ENCODE measurements around the gene CLEC16A. TPM values are rescaled to one million over a fixed set of nuclear protein-coding genes. Genes with fewer than 3 reads are reported as not detected.

Gene CLEC16A
- total RNA-seq, 4 donors from 2014 or later: 7.6 to 65.6 (median 28.0) TPM

DNA sequence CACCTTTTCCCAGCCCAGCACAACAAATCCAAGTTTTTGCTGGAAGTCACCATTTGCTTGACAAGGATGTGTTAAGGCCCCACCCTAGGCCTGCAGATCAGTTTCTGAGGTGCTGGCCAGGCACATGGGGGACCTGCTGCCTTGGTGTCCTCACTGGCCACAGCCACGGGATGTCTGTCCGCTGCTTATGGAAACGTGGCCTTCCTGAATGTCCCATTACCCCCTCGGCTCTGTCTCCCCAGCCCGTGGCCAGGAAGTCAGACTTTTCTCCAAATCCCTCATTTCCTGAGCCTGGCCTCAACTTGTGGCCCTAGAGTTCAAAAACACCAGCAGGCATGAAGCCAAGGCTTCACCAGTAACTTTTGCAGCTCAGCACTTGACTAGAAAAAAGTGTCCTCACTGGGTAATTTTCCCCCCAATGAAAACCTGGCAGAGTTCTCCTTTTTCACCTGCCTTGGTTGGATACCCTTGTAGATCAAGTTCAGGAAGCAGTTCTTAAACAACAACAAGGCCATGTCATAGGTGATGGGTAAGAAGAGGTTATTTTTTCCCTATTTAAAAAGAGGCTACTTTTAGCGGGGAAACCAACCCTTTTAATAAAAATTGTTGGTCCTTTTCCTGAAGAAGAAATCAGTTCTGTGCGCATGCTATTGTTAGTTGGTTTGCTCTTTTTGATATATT, 230.9 kb downstream of the CLEC16A start:
- no peaks in the 10 kb centered on the region for H3K27me3 ChIP-seq
- TF ChIP-seq POLR2A (IDR thresholded peaks at IDR 0.05): no peak
- TF ChIP-seq, protein P1, sequence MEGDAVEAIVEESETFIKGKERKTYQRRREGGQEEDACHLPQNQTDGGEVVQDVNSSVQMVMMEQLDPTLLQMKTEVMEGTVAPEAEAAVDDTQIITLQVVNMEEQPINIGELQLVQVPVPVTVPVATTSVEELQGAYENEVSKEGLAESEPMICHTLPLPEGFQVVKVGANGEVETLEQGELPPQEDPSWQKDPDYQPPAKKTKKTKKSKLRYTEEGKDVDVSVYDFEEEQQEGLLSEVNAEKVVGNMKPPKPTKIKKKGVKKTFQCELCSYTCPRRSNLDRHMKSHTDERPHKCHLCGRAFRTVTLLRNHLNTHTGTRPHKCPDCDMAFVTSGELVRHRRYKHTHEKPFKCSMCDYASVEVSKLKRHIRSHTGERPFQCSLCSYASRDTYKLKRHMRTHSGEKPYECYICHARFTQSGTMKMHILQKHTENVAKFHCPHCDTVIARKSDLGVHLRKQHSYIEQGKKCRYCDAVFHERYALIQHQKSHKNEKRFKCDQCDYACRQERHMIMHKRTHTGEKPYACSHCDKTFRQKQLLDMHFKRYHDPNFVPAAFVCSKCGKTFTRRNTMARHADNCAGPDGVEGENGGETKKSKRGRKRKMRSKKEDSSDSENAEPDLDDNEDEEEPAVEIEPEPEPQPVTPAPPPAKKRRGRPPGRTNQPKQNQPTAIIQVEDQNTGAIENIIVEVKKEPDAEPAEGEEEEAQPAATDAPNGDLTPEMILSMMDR (IDR thresholded peaks at IDR 0.05): no peak
- H3K9me3 ChIP-seq: no peaks in the 10 kb centered on the region
- no peaks in the 10 kb centered on the region for H3K36me3 ChIP-seq
- H3K4me3 ChIP-seq: no peak overlapping the region
- no peaks in the 10 kb centered on the region for H3K4me1 ChIP-seq
- H3K27ac ChIP-seq: no peak overlapping the region
- intact Hi-C loops (cut with DNase I; ENCODE audit: low total_unique reads): no loop called here
- no peak for DNase-seq

DNA sequence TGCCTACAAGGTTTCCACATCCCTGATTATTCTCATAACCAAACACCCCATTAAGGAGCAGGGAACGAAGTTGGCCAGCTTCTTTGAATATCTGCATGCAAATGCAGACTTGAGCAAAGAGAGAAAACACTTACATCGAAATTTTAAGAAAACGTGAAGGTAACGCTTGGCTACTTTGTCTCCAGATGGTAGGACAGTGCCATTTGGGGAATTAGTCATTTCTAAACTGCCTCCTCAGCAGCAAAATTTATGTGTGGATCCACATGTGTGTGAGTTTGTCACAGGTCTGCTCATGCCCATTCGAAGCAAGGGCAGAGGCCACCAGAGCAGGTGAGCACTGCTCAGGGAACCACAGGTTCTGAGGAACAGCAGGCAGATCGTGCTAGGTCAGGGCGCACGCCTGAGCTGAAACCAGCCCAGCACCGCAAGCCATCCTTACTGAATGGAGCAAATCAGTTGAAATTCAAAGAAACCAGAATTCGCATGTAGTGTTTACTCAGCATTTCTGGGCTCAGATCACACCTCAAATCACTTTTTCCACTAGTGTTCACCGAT, 231.5 kb downstream of the CLEC16A start:
- H3K4me1 ChIP-seq: no peaks in the 10 kb centered on the region
- no peaks in the 10 kb centered on the region for H3K9me3 ChIP-seq
- H3K27me3 ChIP-seq: no peaks in the 10 kb centered on the region
- TF ChIP-seq, protein P1 (IDR thresholded peaks at IDR 0.05): no peak
- no peaks in the 10 kb centered on the region for H3K36me3 ChIP-seq
- intact Hi-C loops (cut with DNase I; ENCODE audit: low total_unique reads): no loop called here
- no peak overlapping the region for H3K4me3 ChIP-seq
- H3K27ac ChIP-seq: no peak overlapping the region
- no peak for DNase-seq

DNA sequence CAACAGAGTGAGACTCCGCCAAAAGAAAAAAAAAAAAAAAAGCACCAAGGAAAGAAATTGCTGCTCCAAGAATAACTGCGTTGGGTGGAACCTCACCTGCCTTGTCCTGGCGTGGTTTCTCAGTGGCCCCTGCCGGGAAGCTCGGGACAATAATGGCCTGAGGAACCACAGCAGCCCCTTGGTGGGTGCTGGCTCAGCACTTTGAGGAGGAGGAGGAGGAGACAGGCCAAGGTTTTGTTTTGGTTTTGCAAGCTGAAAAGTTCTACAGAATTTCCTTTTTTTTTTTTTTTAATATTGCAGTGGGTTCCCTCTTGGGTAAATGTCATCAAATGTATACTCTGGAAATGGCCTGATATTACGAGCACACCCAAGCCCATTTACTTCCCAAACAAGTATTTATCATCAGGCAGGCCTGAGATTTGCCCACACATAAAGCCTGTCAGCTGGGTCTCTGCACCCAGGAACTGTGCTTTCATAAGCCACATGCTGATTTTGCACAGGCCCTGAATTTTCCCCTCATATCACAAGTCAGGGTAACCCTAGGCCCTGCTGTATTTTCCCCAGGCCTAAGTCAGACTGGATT, 233.3 kb downstream of the CLEC16A start:
- no peaks in the 10 kb centered on the region for H3K9me3 ChIP-seq
- no peak overlapping the region for H3K4me3 ChIP-seq
- DNase-seq: no peak
- no peak overlapping the region for H3K27ac ChIP-seq
- TF ChIP-seq, protein P1 (IDR thresholded peaks at IDR 0.05): no peak
- no peak for TF ChIP-seq POLR2A (IDR thresholded peaks at IDR 0.05)
- intact Hi-C loops (cut with DNase I; ENCODE audit: low total_unique reads): no loop called here
- H3K36me3 ChIP-seq: no peaks in the 10 kb centered on the region
- no peaks in the 10 kb centered on the region for H3K4me1 ChIP-seq
- H3K27me3 ChIP-seq: no peaks in the 10 kb centered on the region

DNA sequence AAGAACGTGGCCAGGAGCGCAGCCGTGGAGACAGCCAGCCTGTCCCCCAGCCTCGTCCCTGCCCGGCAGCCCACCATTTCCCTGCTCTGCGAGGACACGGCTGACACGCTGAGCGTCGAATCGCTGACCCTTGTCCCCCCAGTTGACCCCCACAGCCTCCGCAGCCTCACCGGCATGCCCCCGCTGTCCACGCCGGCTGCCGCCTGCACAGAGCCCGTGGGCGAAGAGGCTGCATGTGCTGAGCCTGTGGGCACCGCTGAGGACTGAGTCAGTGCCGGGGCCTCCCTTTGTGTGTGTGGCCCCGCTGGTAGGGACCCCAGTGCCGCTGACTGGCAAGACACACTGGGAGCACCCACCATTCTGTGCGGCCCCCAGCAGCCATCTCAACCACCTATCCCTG, 234.1 kb downstream of the CLEC16A start:
- H3K4me3 ChIP-seq: no peak overlapping the region
- no peaks in the 10 kb centered on the region for H3K4me1 ChIP-seq
- intact Hi-C loops (cut with DNase I; ENCODE audit: low total_unique reads): no loop called here
- H3K9me3 ChIP-seq: no peaks in the 10 kb centered on the region
- no peak for TF ChIP-seq POLR2A (IDR thresholded peaks at IDR 0.05)
- TF ChIP-seq, protein P1 (IDR thresholded peaks at IDR 0.05): no peak
- H3K27me3 ChIP-seq: no peaks in the 10 kb centered on the region
- no peak for DNase-seq
- H3K27ac ChIP-seq: no peak overlapping the region
- no peaks in the 10 kb centered on the region for H3K36me3 ChIP-seq

DNA sequence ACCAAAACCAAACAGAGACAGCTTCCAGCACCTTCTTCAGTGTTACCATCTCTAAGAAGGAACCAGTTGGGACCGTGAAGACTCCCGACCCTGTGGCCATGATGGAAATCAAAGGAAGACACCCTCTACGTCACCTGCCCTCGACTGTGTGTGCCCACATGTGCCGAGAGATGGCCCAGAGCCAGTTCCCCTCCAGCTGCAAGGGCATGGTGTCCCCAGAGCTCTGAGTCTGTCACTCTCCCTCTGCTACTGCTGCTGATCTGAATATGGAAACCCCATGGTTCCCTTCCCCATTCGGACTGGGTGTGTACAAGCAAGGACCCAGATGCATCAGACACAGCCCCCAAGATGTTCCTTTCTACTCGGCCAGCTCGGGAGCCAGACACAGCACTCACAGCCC, 235.2 kb downstream of the CLEC16A start:
- intact Hi-C loops (cut with DNase I; ENCODE audit: low total_unique reads): no loop called here
- Histone ChIP-seq H3K4me3 (no peak overlapping the region), H3K9me3 (no peaks in the 10 kb centered on the region), H3K27ac (no peak overlapping the region), H3K4me1 (no peaks in the 10 kb centered on the region), H3K27me3 (no peaks in the 10 kb centered on the region), H3K36me3 (no peaks in the 10 kb centered on the region)
- DNase-seq: no peak
- TF ChIP-seq, protein P1 (IDR thresholded peaks at IDR 0.05): no peak
- no peak for TF ChIP-seq POLR2A (IDR thresholded peaks at IDR 0.05)
